Hepatocyte (in vitro differentiated cells): ENCODE measurements around the gene TMC2. TPM values are rescaled to one million over a fixed set of nuclear protein-coding genes. Genes with fewer than 3 reads are reported as not detected.

Experiments
- DNase-seq: peaks from one replicate; pipeline ENCODE4 v3.0.0-alpha.2; 2016; ENCODE audit warnings: low spot score
- H2AFZ ChIP-seq: fragments of 200-600 bp; sonication (generic); 2 replicates; pipeline ENCODE4 v1.6.0; 2016; ENCODE audit warnings: antibody characterized with exemption, mild to moderate bottlenecking
- H3K27ac ChIP-seq: fragments of 200-600 bp; sonication (generic); 2 replicates; pipeline ENCODE4 v1.5.1; 2016; ENCODE audit warnings: mild to moderate bottlenecking
- H3K27me3 ChIP-seq: fragments of 200-600 bp; sonication (generic); 2 replicates; pipeline ENCODE4 v1.6.1; 2016
- H3K36me3 ChIP-seq: fragments of 200-600 bp; sonication (generic); replicated peaks from 2 replicates; pipeline ENCODE4 v1.5.1; 2016; ENCODE audit warnings: low read depth; ENCODE audit not compliant: insufficient read depth
- H3K4me1 ChIP-seq: fragments of 200-600 bp; sonication (generic); 2 replicates; pipeline ENCODE4 v1.5.1; 2016; ENCODE audit warnings: mild to moderate bottlenecking, moderate library complexity; ENCODE audit not compliant: insufficient read depth
- H3K4me2 ChIP-seq: fragments of 200-600 bp; sonication (generic); 2 replicates; pipeline ENCODE4 v1.6.0; 2016
- H3K4me3 ChIP-seq: fragments of 200-600 bp; sonication (generic); 2 replicates; pipeline ENCODE4 v1.5.1; 2016; ENCODE audit warnings: mild to moderate bottlenecking
- H3K79me2 ChIP-seq: fragments of 200-600 bp; sonication (generic); 2 replicates; pipeline ENCODE4 v1.6.0; 2017; ENCODE audit warnings: mild to moderate bottlenecking
- H3K9me2 ChIP-seq: fragments of 200-600 bp; sonication (generic); replicated peaks from 2 replicates; pipeline ENCODE4 v1.6.0; 2017; ENCODE audit warnings: mild to moderate bottlenecking; ENCODE audit not compliant: insufficient read depth
- H3K9me3 ChIP-seq: fragments of 200-600 bp; sonication (generic); 2 replicates; pipeline ENCODE4 v1.5.1; 2016; ENCODE audit warnings: low read depth, mild to moderate bottlenecking
- H4K20me1 ChIP-seq: fragments of 200-600 bp; sonication (generic); 2 replicates; pipeline ENCODE4 v1.6.0; 2016; ENCODE audit warnings: mild to moderate bottlenecking; ENCODE audit not compliant: insufficient read depth, poor library complexity, severe bottlenecking
- EZH2 ChIP-seq: fragments of 200-600 bp; sonication (generic); IDR thresholded peaks from 2 replicates; pipeline ENCODE4 v1.6.1; 2016; ENCODE audit warnings: antibody characterized with exemption, mild to moderate bottlenecking, borderline replicate concordance
- EZH2phosphoT487 ChIP-seq: fragments of 200-600 bp; sonication (generic); IDR thresholded peaks from one replicate; pipeline ENCODE4 v1.6.1; 2018; ENCODE audit warnings: antibody characterized with exemption, mild to moderate bottlenecking, low read depth, moderate library complexity; ENCODE audit not compliant: unreplicated experiment, severe bottlenecking
- WGBS: methylation state at CpG from one replicate; pipeline ENCODE4 v1.1.6; 2016; ENCODE audit warnings: low lambda C conversion rate; ENCODE audit errors: missing lambda C conversion rate; 5-methylcytosine and 5-hydroxymethylcytosine counted together
- polyA plus RNA-seq: library from polyadenylated mRNA; unstranded; fragments of >200 nt; fragmentation: Nextera tagmentation; extraction: Ambion mirVana; gene quantifications from 2 replicates; pipeline ENCODE4 v1.2.1, GENCODE V29; 2016
- total RNA-seq: library from RNA; depleted of rRNA; stranded (reverse); fragments of >200 nt; gene quantifications from 2 replicates; pipeline ENCODE4 v1.2.3, GENCODE V29; 2014
- TF ChIP-seq, protein P1 (sequence below): fragments of 200-600 bp; sonication (generic); IDR thresholded peaks from 2 replicates; pipeline ENCODE4 v1.5.1; 2016; ENCODE audit warnings: antibody characterized with exemption, mild to moderate bottlenecking; ENCODE audit not compliant: poor library complexity

TMC2 gene
- total and polyA plus RNA-seq, 2 experiments from 2014 or later: not detected

DNA sequence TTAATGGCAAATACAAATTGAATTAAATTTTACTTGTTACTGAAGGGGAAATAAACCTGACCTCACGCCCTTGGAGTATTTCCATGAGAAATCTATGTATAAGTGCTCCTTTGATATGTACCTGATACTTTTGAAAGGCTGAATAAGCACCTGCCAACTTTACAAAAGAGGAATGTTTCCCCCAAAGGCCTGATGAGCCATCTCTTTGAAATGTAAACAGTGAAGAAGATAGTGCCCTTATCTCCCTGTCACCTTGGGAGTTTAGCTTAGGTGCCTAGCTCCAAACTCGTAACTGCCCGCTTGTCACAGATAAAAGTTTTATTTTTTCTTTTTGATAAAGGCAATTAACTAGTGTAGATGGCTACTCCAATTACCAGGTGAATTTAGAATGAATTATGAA, 26.6 kb upstream of the TMC2 start:
- 34% methylated on average over 3 of the region's 3 CpGs for WGBS
- peak overlapping the region; percentile 84 for H3K4me3 ChIP-seq
- no peaks in the 10 kb centered on the region for H3K9me2 ChIP-seq
- H2AFZ ChIP-seq: peak overlapping the region; percentile 59
- H3K9me3 ChIP-seq: no peaks in the 10 kb centered on the region
- H3K27me3 ChIP-seq: no peaks in the 10 kb centered on the region
- H3K79me2 ChIP-seq: peaks cover 31% of the 10 kb centered on the region
- peak; percentile 22 for DNase-seq
- no peaks in the 10 kb centered on the region for H4K20me1 ChIP-seq
- no peak for TF ChIP-seq EZH2phosphoT487
- TF ChIP-seq, protein P1, sequence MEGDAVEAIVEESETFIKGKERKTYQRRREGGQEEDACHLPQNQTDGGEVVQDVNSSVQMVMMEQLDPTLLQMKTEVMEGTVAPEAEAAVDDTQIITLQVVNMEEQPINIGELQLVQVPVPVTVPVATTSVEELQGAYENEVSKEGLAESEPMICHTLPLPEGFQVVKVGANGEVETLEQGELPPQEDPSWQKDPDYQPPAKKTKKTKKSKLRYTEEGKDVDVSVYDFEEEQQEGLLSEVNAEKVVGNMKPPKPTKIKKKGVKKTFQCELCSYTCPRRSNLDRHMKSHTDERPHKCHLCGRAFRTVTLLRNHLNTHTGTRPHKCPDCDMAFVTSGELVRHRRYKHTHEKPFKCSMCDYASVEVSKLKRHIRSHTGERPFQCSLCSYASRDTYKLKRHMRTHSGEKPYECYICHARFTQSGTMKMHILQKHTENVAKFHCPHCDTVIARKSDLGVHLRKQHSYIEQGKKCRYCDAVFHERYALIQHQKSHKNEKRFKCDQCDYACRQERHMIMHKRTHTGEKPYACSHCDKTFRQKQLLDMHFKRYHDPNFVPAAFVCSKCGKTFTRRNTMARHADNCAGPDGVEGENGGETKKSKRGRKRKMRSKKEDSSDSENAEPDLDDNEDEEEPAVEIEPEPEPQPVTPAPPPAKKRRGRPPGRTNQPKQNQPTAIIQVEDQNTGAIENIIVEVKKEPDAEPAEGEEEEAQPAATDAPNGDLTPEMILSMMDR: no peak
- no peak for TF ChIP-seq EZH2
- no peaks in the 10 kb centered on the region for H3K36me3 ChIP-seq
- peaks cover 8% of the 10 kb centered on the region for H3K4me1 ChIP-seq
- peak overlapping the region; percentile 81 for H3K27ac ChIP-seq
- H3K4me2 ChIP-seq: peak overlapping the region; percentile 85

DNA sequence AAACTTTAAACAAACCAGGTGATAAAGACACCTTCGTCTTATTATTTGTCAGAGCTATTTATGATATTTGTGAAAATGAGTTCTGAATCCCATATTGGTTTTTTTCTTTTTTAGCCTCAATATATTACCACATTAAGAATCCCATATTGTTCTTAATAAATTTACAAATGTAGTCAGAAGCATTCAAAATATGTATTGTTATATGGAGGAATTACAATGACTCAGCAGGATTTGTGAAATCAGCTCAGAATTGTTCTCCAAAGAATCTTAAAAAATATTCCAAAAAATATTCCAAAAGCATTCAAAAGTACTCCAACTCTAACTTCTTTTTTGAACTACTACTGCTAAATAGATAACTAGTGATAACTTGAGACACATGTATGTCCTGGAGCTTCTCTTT, 21.2 kb upstream of the TMC2 start:
- Histone ChIP-seq H3K36me3 (no peaks in the 10 kb centered on the region), H2AFZ (no peak overlapping the region), H4K20me1 (no peaks in the 10 kb centered on the region), H3K9me3 (no peaks in the 10 kb centered on the region), H3K27me3 (no peaks in the 10 kb centered on the region), H3K9me2 (no peaks in the 10 kb centered on the region), H3K79me2 (no peaks in the 10 kb centered on the region), H3K4me3 (no peak overlapping the region), H3K4me2 (no peak overlapping the region), H3K27ac (no peak overlapping the region), H3K4me1 (peaks cover under 1% of the 10 kb centered on the region)
- no peak for TF ChIP-seq EZH2phosphoT487
- TF ChIP-seq, protein P1: no peak
- WGBS: 62% methylated on average over 1 of the region's 1 CpG
- no peak for DNase-seq

DNA sequence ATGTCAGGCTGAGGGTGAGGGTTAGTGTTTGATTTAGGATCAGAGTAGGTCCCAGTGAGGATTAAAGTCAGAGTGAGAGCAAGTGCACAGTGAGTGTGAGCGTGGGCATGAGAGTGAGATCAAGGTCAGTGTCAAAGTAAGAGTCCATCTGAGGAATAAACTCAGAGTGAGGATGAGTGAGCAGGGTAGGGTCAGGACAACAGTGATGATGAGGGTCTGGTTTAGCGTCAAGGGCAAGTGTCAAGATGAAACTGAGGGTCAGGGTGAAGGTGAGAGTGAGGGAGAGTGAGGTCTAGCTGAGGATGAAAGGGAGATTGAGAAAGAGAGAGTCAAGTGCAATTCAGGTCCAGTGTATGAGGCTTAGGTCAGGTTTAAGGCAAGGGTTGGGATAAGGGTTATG, 20.0 kb upstream of the TMC2 start:
- no peak overlapping the region for H2AFZ ChIP-seq
- 75% methylated on average over 2 of the region's 2 CpGs for WGBS
- no peak overlapping the region for H3K4me2 ChIP-seq
- H3K9me2 ChIP-seq: no peaks in the 10 kb centered on the region
- TF ChIP-seq EZH2phosphoT487 (no peak), EZH2 (no peak)
- TF ChIP-seq, protein P1: no peak
- H3K27me3 ChIP-seq: no peaks in the 10 kb centered on the region
- no peaks in the 10 kb centered on the region for H3K4me1 ChIP-seq
- H3K36me3 ChIP-seq: no peaks in the 10 kb centered on the region
- H3K27ac ChIP-seq: no peak overlapping the region
- no peak overlapping the region for H3K4me3 ChIP-seq
- DNase-seq: no peak
- no peaks in the 10 kb centered on the region for H3K9me3 ChIP-seq
- no peaks in the 10 kb centered on the region for H4K20me1 ChIP-seq
- H3K79me2 ChIP-seq: no peaks in the 10 kb centered on the region

DNA sequence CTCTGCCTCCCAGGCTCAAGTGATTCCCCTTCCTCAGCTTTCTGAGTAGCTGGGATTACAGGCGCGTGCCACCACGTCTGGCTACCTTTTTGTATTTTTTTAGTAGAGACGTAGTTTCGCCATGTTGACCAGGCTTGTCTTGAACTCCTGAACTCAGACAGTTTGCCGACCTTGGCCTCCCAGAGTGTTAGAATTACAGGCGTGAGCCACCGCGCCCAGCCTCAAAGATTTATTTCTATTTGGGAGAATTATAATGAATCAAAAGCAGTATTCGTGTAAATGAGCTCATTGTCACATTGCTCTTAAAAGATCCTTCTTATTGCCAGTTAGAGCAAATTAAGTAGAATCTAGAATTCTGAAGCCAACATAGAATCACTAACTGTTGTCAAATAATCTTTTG, 18.3 kb upstream of the TMC2 start:
- Histone ChIP-seq H3K27ac (no peak overlapping the region), H3K79me2 (no peaks in the 10 kb centered on the region), H3K9me3 (no peaks in the 10 kb centered on the region), H3K4me2 (no peak overlapping the region), H3K4me1 (no peaks in the 10 kb centered on the region), H2AFZ (no peak overlapping the region), H3K27me3 (no peaks in the 10 kb centered on the region), H3K4me3 (no peak overlapping the region), H4K20me1 (no peaks in the 10 kb centered on the region), H3K36me3 (no peaks in the 10 kb centered on the region), H3K9me2 (no peaks in the 10 kb centered on the region)
- DNase-seq: no peak
- WGBS: 90% methylated on average over 10 of the region's 10 CpGs
- TF ChIP-seq EZH2 (no peak), EZH2phosphoT487 (no peak)
- TF ChIP-seq, protein P1: no peak
